ENCODE data around the gene COL26A1.

DNA sequence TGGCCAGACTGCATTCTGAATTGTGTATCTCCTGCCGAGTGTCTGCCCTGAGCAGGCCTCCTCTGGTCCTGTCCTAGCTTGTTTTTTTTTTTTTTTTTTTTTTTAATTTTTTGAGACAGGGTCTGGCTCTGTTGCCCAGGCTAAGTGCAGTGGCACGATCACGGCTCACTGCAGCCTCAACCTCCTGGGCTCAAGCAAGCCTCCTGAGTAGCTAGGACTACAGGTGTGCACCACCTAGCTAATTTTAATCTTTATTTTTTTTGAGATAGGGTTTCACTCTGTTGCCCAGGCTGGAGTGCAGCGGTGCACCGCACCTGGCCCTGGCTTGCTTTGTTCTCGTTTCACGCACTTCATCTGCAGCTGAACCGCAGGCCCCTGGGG, 23.5 kb downstream of the COL26A1 start:
- TF ChIP-seq POLR2A (IDR thresholded peaks at IDR 0.05; ENCODE audit: low read length) (no peak), GATA1 (IDR thresholded peaks at IDR 0.05; ENCODE audit: low read depth, low read length) (no peak)
